Measurements from ENCODE around the gene SHBG.

SHBG gene

GRCh38 chr17:7650509-7651096 is 20.7 kb downstream of the SHBG start, which contains the start of gene ATP1B2:
Gene ATP1B2, plus strand, starts transcription at chr17:7650926. Its CDS starts 593 bp downstream, at chr17:7651519.
- DNase-seq, result peak; percentile 63

- no peak for DNase-seq
Observed at GRCh38 chr17:7651097-7651664, 21.2 kb downstream of the SHBG start.

- no peak for DNase-seq
Observed at GRCh38 chr17:7651665-7652387, 21.9 kb downstream of the SHBG start.

GRCh38 chr17:7652388-7653356 is 22.7 kb downstream of the SHBG start:
- DNase-seq, result no peak

- no peak for DNase-seq
Observed at GRCh38 chr17:7654832-7655540, 25.1 kb downstream of the SHBG start.

GRCh38 chr17:7655541-7655840 is 25.6 kb downstream of the SHBG start:
- DNase-seq, result no peak

GRCh38 chr17:7656958-7657609 is 27.1 kb downstream of the SHBG start:
- no peak for DNase-seq

GRCh38 chr17:7667656-7668406 is 37.9 kb downstream of the SHBG start:
- DNase-seq, result no peak

GRCh38 chr17:7668482-7668881 is 38.5 kb downstream of the SHBG start:
- no peak for DNase-seq

GRCh38 chr17:7673239-7673638 is 43.3 kb downstream of the SHBG start:
- peak; percentile 66 for DNase-seq

- no peak for DNase-seq
Observed at GRCh38 chr17:7674934-7675333, 45.0 kb downstream of the SHBG start.

- no peak for DNase-seq
Observed at GRCh38 chr17:7676533-7676932, 46.6 kb downstream of the SHBG start.

GRCh38 chr17:7677388-7678067 is 47.6 kb downstream of the SHBG start:
- DNase-seq, result no peak
